Glomerular endothelial cell (primary cell): ENCODE data around the gene PIGN. TPM values are rescaled to one million over a fixed set of nuclear protein-coding genes. Genes with fewer than 3 reads are reported as not detected.

Source experiments
- DNase-seq: peaks from one replicate; pipeline ENCODE4 v3.0.0-alpha.2; 2011; ENCODE audit warnings: low read depth, low spot score; ENCODE audit errors: extremely low read depth
- total RNA-seq: library from RNA; depleted of rRNA; stranded (reverse); fragments of >200 nt; gene quantifications from 2 replicates; pipeline ENCODE4 v1.2.3, GENCODE V29; 2015

Gene PIGN
- total RNA-seq, 1 donor from 2014 or later = 30.1 TPM

- DNase-seq = no peak
These were observed 168.7 kb downstream of the PIGN start for GRCh38 chr18:62018034-62018758.

GRCh38 chr18:62017618-62018017 lies 169.2 kb downstream of the PIGN start:
- DNase-seq = no peak

GRCh38 chr18:62011416-62011815 lies 175.4 kb downstream of the PIGN start:
- no peak for DNase-seq

GRCh38 chr18:62009521-62009920 lies 177.3 kb downstream of the PIGN start:
- DNase-seq = no peak

GRCh38 chr18:62001396-62001795 lies 185.5 kb downstream of the PIGN start:
- DNase-seq = no peak

GRCh38 chr18:61998957-61999356 lies 187.9 kb downstream of the PIGN start:
- DNase-seq = peak; percentile 86

- DNase-seq = no peak
These were observed 188.5 kb downstream of the PIGN start for GRCh38 chr18:61998335-61998734.

GRCh38 chr18:61995618-61996017 lies 191.2 kb downstream of the PIGN start:
- DNase-seq = no peak

GRCh38 chr18:61993831-61994230 lies 193.0 kb downstream of the PIGN start:
- no peak for DNase-seq

GRCh38 chr18:61992923-61993322 lies 193.9 kb downstream of the PIGN start:
- DNase-seq = no peak

- DNase-seq = peak; percentile 87
These were observed 194.6 kb downstream of the PIGN start for GRCh38 chr18:61992285-61992684.

GRCh38 chr18:61991836-61992235 lies 195.0 kb downstream of the PIGN start:
- no peak for DNase-seq

- DNase-seq = no peak
These were observed 195.7 kb downstream of the PIGN start for GRCh38 chr18:61991201-61991600.

Other genes with a start within 250 kb of the PIGN start
- 20.1 and 24.3 TPM in 2 replicates for gene RELCH, start 199 bp upstream of the PIGN start, total RNA-seq
- 0.63 and 1.4 TPM in 2 replicates for gene TNFRSF11A, start 138.3 kb upstream of the PIGN start, total RNA-seq